Neural progenitor cell (in vitro differentiated cells): ENCODE data around the gene JAG2. TPM values are rescaled to one million over a fixed set of nuclear protein-coding genes. Genes with fewer than 3 reads are reported as not detected.

ENCODE experiments used
- DNase-seq: peaks from one replicate; pipeline ENCODE4 v3.0.0-alpha.2; 2016; ENCODE audit warnings: low spot score
- H2AFZ ChIP-seq: fragments of 200-600 bp; sonication (generic); replicated peaks from 2 replicates; pipeline ENCODE4 v1.6.1; 2016; ENCODE audit warnings: antibody characterized with exemption
- H3F3A ChIP-seq: fragments of 200-600 bp; sonication (generic); 2 replicates; pipeline ENCODE4 v1.6.1; 2016; ENCODE audit warnings: antibody characterized with exemption, low read depth
- H3K27ac ChIP-seq: fragments of 200-600 bp; sonication (generic); 2 replicates; pipeline ENCODE4 v1.5.1; 2016; ENCODE audit warnings: mild to moderate bottlenecking
- H3K27me3 ChIP-seq: fragments of 200-600 bp; sonication (generic); 2 replicates; pipeline ENCODE4 v1.6.1; 2016; ENCODE audit warnings: mild to moderate bottlenecking, moderate library complexity
- H3K36me3 ChIP-seq: fragments of 200-600 bp; sonication (generic); 2 replicates; pipeline ENCODE4 v1.5.1; 2016
- H3K4me1 ChIP-seq: fragments of 200-600 bp; sonication (generic); 2 replicates; pipeline ENCODE4 v1.6.1; 2016; ENCODE audit warnings: mixed run types
- H3K4me2 ChIP-seq: fragments of 200-600 bp; sonication (generic); 2 replicates; pipeline ENCODE4 v1.6.1; 2016
- H3K4me3 ChIP-seq: fragments of 200-600 bp; sonication (generic); 2 replicates; pipeline ENCODE4 v1.5.1; 2016
- H3K79me2 ChIP-seq: fragments of 200-600 bp; sonication (generic); 2 replicates; pipeline ENCODE4 v1.6.1; 2016; ENCODE audit warnings: low read depth
- H3K9ac ChIP-seq: fragments of 200-600 bp; sonication (generic); 2 replicates; pipeline ENCODE4 v1.6.1; 2016
- H3K9me3 ChIP-seq: fragments of 200-600 bp; sonication (generic); 2 replicates; pipeline ENCODE4 v1.5.1; 2016; ENCODE audit warnings: low read depth
- H4K20me1 ChIP-seq: fragments of 200-600 bp; sonication (generic); 2 replicates; pipeline ENCODE4 v1.6.1; 2016; ENCODE audit warnings: low read depth
- H3K27ac Mint-ChIP-seq: 3 replicates; pipeline ENCODE4 v1.8.0; 2021; ENCODE audit warnings: mixed read lengths
- H3K27me3 Mint-ChIP-seq: 2 replicates; pipeline ENCODE4 v1.8.0; 2022; ENCODE audit warnings: low read depth, mild to moderate bottlenecking, inconsistent platforms, moderate library complexity, mixed read lengths; ENCODE audit not compliant: insufficient read depth
- H3K36me3 Mint-ChIP-seq: 3 replicates; pipeline ENCODE4 v1.8.0; 2021; ENCODE audit warnings: mixed read lengths
- H3K4me1 Mint-ChIP-seq: 3 replicates; pipeline ENCODE4 v1.8.0; 2021; ENCODE audit warnings: mixed read lengths
- H3K4me3 Mint-ChIP-seq: 3 replicates; pipeline ENCODE4 v1.8.0; 2021; ENCODE audit warnings: mild to moderate bottlenecking, moderate library complexity, mixed read lengths
- H3K9me3 Mint-ChIP-seq: 3 replicates; pipeline ENCODE4 v1.8.0; 2020; ENCODE audit warnings: mixed read lengths
- CTCF ChIP-seq: fragments of 200-600 bp; sonication (generic); IDR thresholded peaks from 2 replicates; pipeline ENCODE4 v1.5.1; 2017; ENCODE audit warnings: antibody characterized with exemption, mild to moderate bottlenecking
- EZH2 ChIP-seq: fragments of 200-600 bp; sonication (generic); IDR thresholded peaks from 2 replicates; pipeline ENCODE4 v1.6.1; 2017; ENCODE audit warnings: antibody characterized with exemption, mild to moderate bottlenecking, moderate library complexity
- EZH2phosphoT487 ChIP-seq: fragments of 200-600 bp; sonication (generic); IDR thresholded peaks from 2 replicates; pipeline ENCODE4 v1.6.1; 2017; ENCODE audit warnings: antibody characterized with exemption
- total RNA-seq: library from RNA; depleted of rRNA; stranded (reverse); fragments of >200 nt; gene quantifications from 2 replicates; pipeline ENCODE4 v1.2.3, GENCODE V29; 2015; ENCODE audit warnings: low replicate concordance

The JAG2 gene
- total RNA-seq, 1 donor from 2014 or later, result 2.1 TPM

- Histone ChIP-seq H3K27me3 (peaks cover 23% of the 10 kb centered on the region), H3K27ac (no peak overlapping the region), H3F3A (peaks cover 15% of the 10 kb centered on the region), H3K9me3 (no peaks in the 10 kb centered on the region), H2AFZ (no peak overlapping the region), H4K20me1 (no peaks in the 10 kb centered on the region), H3K4me1 (no peaks in the 10 kb centered on the region), H3K36me3 (no peaks in the 10 kb centered on the region), H3K4me3 (no peak overlapping the region), H3K4me2 (no peak overlapping the region), H3K79me2 (no peaks in the 10 kb centered on the region), H3K9ac (no peak overlapping the region)
- H3K36me3 Mint-ChIP-seq, result no peaks in the 10 kb centered on the region
- DNase-seq, result no peak
- peaks cover 18% of the 10 kb centered on the region for H3K27me3 Mint-ChIP-seq
- peaks cover 9% of the 10 kb centered on the region for H3K9me3 Mint-ChIP-seq
- H3K27ac Mint-ChIP-seq, result no peak overlapping the region
- H3K4me3 Mint-ChIP-seq, result no peak overlapping the region
- H3K4me1 Mint-ChIP-seq, result peaks cover 4% of the 10 kb centered on the region
- no peak for TF ChIP-seq CTCF
- no peak for TF ChIP-seq EZH2
- TF ChIP-seq EZH2phosphoT487, result no peak
Measured at GRCh38 chr14:105187116-105187515, 18.5 kb upstream of the JAG2 start.

- H3K79me2 ChIP-seq, result no peaks in the 10 kb centered on the region
- TF ChIP-seq CTCF (no peak), EZH2 (no peak)
- H3K27ac ChIP-seq, result no peak overlapping the region
- peaks cover 23% of the 10 kb centered on the region for H3F3A ChIP-seq
- H3K9me3 ChIP-seq, result no peaks in the 10 kb centered on the region
- H3K36me3 ChIP-seq, result no peaks in the 10 kb centered on the region
- peaks cover 15% of the 10 kb centered on the region for H3K27me3 Mint-ChIP-seq
- H4K20me1 ChIP-seq, result no peaks in the 10 kb centered on the region
- peaks cover 3% of the 10 kb centered on the region for H3K4me1 Mint-ChIP-seq
- no peak overlapping the region for H3K4me2 ChIP-seq
- no peak for DNase-seq
- H3K9me3 Mint-ChIP-seq, result peaks cover 9% of the 10 kb centered on the region
- no peak overlapping the region for H3K27ac Mint-ChIP-seq
- H3K36me3 Mint-ChIP-seq, result no peaks in the 10 kb centered on the region
- H3K9ac ChIP-seq, result no peak overlapping the region
- H3K4me3 Mint-ChIP-seq, result no peak overlapping the region
- no peak overlapping the region for H3K4me3 ChIP-seq
- no peak overlapping the region for H2AFZ ChIP-seq
- no peaks in the 10 kb centered on the region for H3K4me1 ChIP-seq
- H3K27me3 ChIP-seq, result peaks cover 31% of the 10 kb centered on the region
Measured at GRCh38 chr14:105185973-105186372, 17.4 kb upstream of the JAG2 start.

- Histone ChIP-seq H3K4me1 (peaks cover 4% of the 10 kb centered on the region), H3K9me3 (no peaks in the 10 kb centered on the region), H4K20me1 (peaks cover 7% of the 10 kb centered on the region), H3K9ac (no peak overlapping the region), H3K27ac (no peak overlapping the region), H3K36me3 (no peaks in the 10 kb centered on the region), H3K79me2 (no peaks in the 10 kb centered on the region), H3F3A (peaks cover 23% of the 10 kb centered on the region), H3K27me3 (peaks cover 38% of the 10 kb centered on the region), H3K4me3 (no peak overlapping the region), H2AFZ (no peak overlapping the region), H3K4me2 (no peak overlapping the region)
- Mint-ChIP-seq H3K9me3 (peaks cover 9% of the 10 kb centered on the region), H3K36me3 (no peaks in the 10 kb centered on the region), H3K27me3 (peaks cover 18% of the 10 kb centered on the region), H3K4me1 (peaks cover 4% of the 10 kb centered on the region), H3K4me3 (no peak overlapping the region), H3K27ac (no peak overlapping the region)
- no peak for TF ChIP-seq EZH2phosphoT487
- TF ChIP-seq CTCF, result no peak
- TF ChIP-seq EZH2, result no peak
- DNase-seq, result no peak
Measured at GRCh38 chr14:105185001-105185400, 16.4 kb upstream of the JAG2 start.

GRCh38 chr14:105184461-105184860 is 15.9 kb upstream of the JAG2 start:
- Histone ChIP-seq H3K27me3 (peaks cover 33% of the 10 kb centered on the region), H3K9me3 (no peaks in the 10 kb centered on the region), H3K4me2 (no peak overlapping the region), H3K27ac (no peak overlapping the region), H4K20me1 (peaks cover 11% of the 10 kb centered on the region), H3K36me3 (no peaks in the 10 kb centered on the region), H3K9ac (no peak overlapping the region), H3F3A (peaks cover 23% of the 10 kb centered on the region), H3K4me3 (no peak overlapping the region), H2AFZ (no peak overlapping the region), H3K4me1 (peaks cover 4% of the 10 kb centered on the region), H3K79me2 (no peaks in the 10 kb centered on the region)
- no peak for DNase-seq
- Mint-ChIP-seq H3K9me3 (peaks cover 9% of the 10 kb centered on the region), H3K4me1 (peaks cover 6% of the 10 kb centered on the region), H3K36me3 (no peaks in the 10 kb centered on the region), H3K4me3 (no peak overlapping the region), H3K27me3 (peaks cover 20% of the 10 kb centered on the region), H3K27ac (peak overlapping the region; percentile 63)
- no peak for TF ChIP-seq EZH2
- no peak for TF ChIP-seq CTCF
- TF ChIP-seq EZH2phosphoT487, result no peak
